ENCODE results near the gene CARMIL1. TPM values are rescaled to one million over a fixed set of nuclear protein-coding genes. Genes with fewer than 3 reads are reported as not detected.

CARMIL1 gene
- total and polyA plus RNA-seq, 10 of the 15 experiments (the other 5 are each of a cell fraction or from before 2014, with no cell fraction given): 6.4 to 18.1 (median 10.3) TPM

GRCh38 chr6:25415701-25416100 lies 136.5 kb downstream of the CARMIL1 start:
- ATAC-seq (no peak), DNase-seq (ENCODE audit: low read depth, low spot score) (no peak), FAIRE-seq (no peak)
- Histone ChIP-seq H3K79me2 (ENCODE audit: control insufficient read depth, insufficient read depth, low read length) (no peaks in the 10 kb centered on the region), H3K36me3 (ENCODE audit: control insufficient read depth in 2 of 2, insufficient read depth in 2 of 2, low read length in 1 of 2) (no peaks in the 10 kb centered on the region), H3K4me1 (ENCODE audit: control insufficient read depth, insufficient read depth, low read length) (no peaks in the 10 kb centered on the region), H3K27ac (ENCODE audit: control insufficient read depth, insufficient read depth) (no peak overlapping the region), H3K9me3 (replicated peaks; ENCODE audit: control insufficient read depth, insufficient read depth, low read length) (no peaks in the 10 kb centered on the region; the same call in 2 of the 3 replicates), H3K4me2 (ENCODE audit: control insufficient read depth, insufficient read depth) (no peak overlapping the region), H2AFZ (ENCODE audit: control insufficient read depth, low read depth, low read length) (no peak overlapping the region), H3K27me3 (replicated peaks in 1 of 2; ENCODE audit: control insufficient read depth in 2 of 2, insufficient read depth in 2 of 2, low read length in 1 of 2) (no peaks in the 10 kb centered on the region), H3K9ac (ENCODE audit: control insufficient read depth, insufficient read depth, low read length) (no peak overlapping the region), H4K20me1 (ENCODE audit: control insufficient read depth, insufficient read depth) (no peaks in the 10 kb centered on the region), H3K4me3 (no peak overlapping the region)
- ChIA-PET CTCF (no interaction called here), SMC1A (ENCODE audit: uncharacterized antibody, unreplicated experiment) (interaction anchor here (1.5 kb wide), 1 partner anchor 22 kb away, joined by 3 read pairs; no protein-coding TSS in a partner anchor), RAD21 (ENCODE audit: unreplicated experiment) (no interaction called here), POLR2A (no interaction called here)
- in situ Hi-C loops (cut with MboI): no loop called here
- no TSS peak for BruUV-seq (replicated peaks)
- intact Hi-C loops (cut with micrococcal nuclease; ENCODE audit: unreplicated experiment): no loop called here
- WGBS (ENCODE audit: insufficient coverage, insufficient replicate concordance, low lambda C conversion rate, missing lambda C conversion rate): 32% methylated on average over 4 of the region's 4 CpGs
- TF ChIP-seq POLR2A (IDR thresholded peaks at IDR 0.05; ENCODE audit: low read depth, low read length) (no peak), YBX1 (IDR thresholded peaks at IDR 0.05) (no peak), NFYB (IDR thresholded peaks at IDR 0.05; ENCODE audit: insufficient read depth, low read depth, low read length) (no peak), IRF5 (IDR thresholded peaks at IDR 0.05; ENCODE audit: borderline replicate concordance) (no peak)

GRCh38 chr6:25417046-25417605 lies 138.0 kb downstream of the CARMIL1 start:
- ChIA-PET SMC1A (ENCODE audit: uncharacterized antibody, unreplicated experiment) (interaction anchor here (1.1 to 4.2 kb wide), 7 partner anchors 9 to 138 kb away, joined by 3 to 26 read pairs (median 4); partner anchors contain the start of gene CARMIL1), POLR2A (no interaction called here), CTCF (interaction anchor here (0.8 to 2.3 kb wide), 3 partner anchors 9 to 72 kb away, joined by 3 to 7 read pairs (median 3); no protein-coding TSS in a partner anchor), RAD21 (ENCODE audit: unreplicated experiment) (interaction anchor here (1.2 to 2.0 kb wide), 2 partner anchors 13 to 14 kb away, joined by 4 read pairs; no protein-coding TSS in a partner anchor)
- ATAC-seq (no peak), DNase-seq (ENCODE audit: low read depth, low spot score) (no peak), FAIRE-seq (no peak)
- 0% methylated on average over 2 of the region's 2 CpGs for WGBS (ENCODE audit: insufficient coverage, insufficient replicate concordance, low lambda C conversion rate, missing lambda C conversion rate)
- BruUV-seq (replicated peaks): no TSS peak
- no peak overlapping the region for H3K4me2 ChIP-seq (ENCODE audit: control insufficient read depth, insufficient read depth)
- H3K4me1 ChIP-seq (ENCODE audit: control insufficient read depth, insufficient read depth, low read length): no peaks in the 10 kb centered on the region
- no peak overlapping the region for H2AFZ ChIP-seq (ENCODE audit: control insufficient read depth, low read depth, low read length)
- H3K27me3 ChIP-seq (replicated peaks in 1 of 2; ENCODE audit: control insufficient read depth in 2 of 2, insufficient read depth in 2 of 2, low read length in 1 of 2): no peaks in the 10 kb centered on the region
- H3K27ac ChIP-seq (ENCODE audit: control insufficient read depth, insufficient read depth): no peak overlapping the region
- no peaks in the 10 kb centered on the region for H3K79me2 ChIP-seq (ENCODE audit: control insufficient read depth, insufficient read depth, low read length)
- H3K9ac ChIP-seq (ENCODE audit: control insufficient read depth, insufficient read depth, low read length): no peak overlapping the region
- in situ Hi-C loops (cut with MboI) (no loop called here), intact Hi-C loops (cut with micrococcal nuclease; ENCODE audit: unreplicated experiment) (no loop called here)
- H3K36me3 ChIP-seq (ENCODE audit: control insufficient read depth in 2 of 2, insufficient read depth in 2 of 2, low read length in 1 of 2): no peaks in the 10 kb centered on the region
- TF ChIP-seq IRF4 (IDR thresholded peaks at IDR 0.05; ENCODE audit: low read depth, low read length) (no peak), HDAC2 (IDR thresholded peaks at IDR 0.05) (no peak), ZZZ3 (IDR thresholded peaks at IDR 0.05; ENCODE audit: control insufficient read depth, insufficient read length, low read depth) (no peak)
- no peaks in the 10 kb centered on the region for H4K20me1 ChIP-seq (ENCODE audit: control insufficient read depth, insufficient read depth)
- H3K4me3 ChIP-seq: no peak overlapping the region
- no peaks in the 10 kb centered on the region; the same call in 2 of the 3 replicates for H3K9me3 ChIP-seq (replicated peaks; ENCODE audit: control insufficient read depth, insufficient read depth, low read length)
